Fibroblast of skin of back (primary cell): Measurements from ENCODE around the gene RBBP8NL.

Experiments used
- DNase-seq: peaks from one replicate; pipeline ENCODE4 v3.0.0-alpha.2; 2013

RBBP8NL gene

DNA sequence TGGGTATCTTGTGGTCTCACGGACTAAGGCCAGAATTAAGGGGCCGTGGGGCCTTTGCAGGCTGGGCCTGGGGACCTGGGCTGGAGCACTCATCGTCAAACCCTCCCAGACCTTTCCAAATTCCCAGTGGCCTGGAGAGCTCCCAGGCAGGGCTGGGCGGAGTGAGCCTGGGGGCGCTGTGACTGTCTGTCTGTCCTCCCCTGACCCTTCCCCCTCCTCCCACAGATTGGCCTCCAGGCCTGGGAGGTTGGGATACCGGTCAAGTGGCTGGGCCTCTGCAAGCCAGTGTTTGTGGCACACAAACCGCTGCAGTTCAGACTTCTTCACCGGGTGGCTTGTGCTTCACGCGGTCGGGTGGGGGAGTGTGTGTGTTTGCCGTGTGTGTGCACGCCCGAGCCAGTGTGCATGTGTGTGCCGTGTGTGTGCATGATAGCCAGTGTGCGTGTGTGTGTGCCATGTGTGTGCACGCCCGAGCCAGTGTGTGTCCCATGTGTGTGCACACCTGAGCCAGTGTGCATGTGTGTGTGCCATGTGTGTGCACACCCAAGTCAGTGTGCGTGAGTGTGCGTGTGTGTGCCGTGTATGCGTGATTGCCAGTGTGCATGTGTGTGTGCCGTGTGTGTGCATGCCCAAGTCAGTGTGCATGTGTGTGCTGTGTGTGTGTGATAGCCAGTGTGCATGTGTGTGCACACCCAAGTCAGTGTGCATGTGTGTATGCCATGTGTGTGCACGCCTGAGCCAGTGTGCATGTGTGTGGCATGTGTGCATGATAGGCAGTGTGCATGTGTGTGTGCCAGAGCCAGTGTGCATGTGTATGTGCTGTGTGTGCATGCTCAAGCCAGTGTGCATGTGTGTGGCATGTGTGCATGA lies 6.3 kb downstream of the RBBP8NL start:
- DNase-seq: no peak

DNA sequence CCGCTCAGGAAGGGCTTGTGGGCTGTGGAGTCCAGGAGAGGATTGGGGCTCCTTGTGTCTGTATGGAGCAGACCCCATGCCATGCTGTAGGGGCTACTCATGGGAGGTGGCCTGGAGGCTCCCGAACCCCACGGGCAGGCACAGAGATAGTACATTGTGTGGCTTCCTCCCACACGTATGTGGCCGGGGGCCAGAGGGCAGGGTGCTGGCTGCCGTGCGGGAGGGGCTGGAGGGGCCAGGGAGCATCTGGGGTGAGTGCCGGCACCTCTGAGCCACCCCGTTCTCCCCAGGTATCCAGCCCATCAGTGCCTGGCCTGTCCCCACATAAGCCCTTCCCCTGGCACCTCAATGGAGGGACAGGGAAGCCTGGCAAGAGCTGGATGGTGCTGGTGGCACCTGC lies 7.6 kb downstream of the RBBP8NL start:
- no peak for DNase-seq

DNA sequence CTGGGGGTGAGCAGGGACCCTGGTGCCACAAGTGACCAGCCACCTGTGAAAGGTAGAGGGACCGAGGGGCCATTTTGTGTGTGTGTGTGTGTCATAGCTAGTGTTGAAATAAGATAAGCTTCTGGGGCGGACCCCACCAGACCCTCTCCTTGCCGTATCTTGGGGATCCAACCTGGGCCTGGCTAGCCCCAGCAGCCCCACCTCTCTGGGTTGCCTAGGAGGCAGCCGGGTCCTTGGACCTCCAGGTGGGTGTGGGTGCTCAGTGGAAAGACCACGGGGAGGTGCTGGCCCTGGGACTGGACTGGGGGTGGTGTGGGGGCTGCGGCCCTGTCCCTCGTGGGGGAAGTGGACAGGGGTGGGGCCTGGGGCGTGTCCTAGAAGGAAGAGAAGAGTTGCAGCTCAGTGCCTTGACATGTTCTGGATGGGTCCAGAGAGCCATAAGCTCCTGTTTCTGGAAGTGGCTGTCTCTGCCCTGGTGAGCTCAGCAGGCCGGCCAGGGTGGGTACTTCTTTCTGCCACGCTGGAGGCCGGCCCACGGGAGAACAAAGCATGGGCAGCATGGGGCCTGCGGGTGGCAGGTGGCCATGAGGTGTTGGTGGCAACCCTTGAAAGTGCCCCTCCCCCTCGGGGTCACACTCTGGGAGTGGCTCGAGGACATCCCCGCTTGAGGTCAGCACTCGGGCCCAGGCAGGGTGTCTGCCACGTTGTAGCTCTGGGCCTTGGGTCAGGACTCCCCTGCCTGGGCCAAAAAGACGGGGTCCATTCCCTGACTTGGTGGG lies 8.4 kb downstream of the RBBP8NL start:
- DNase-seq: no peak

DNA sequence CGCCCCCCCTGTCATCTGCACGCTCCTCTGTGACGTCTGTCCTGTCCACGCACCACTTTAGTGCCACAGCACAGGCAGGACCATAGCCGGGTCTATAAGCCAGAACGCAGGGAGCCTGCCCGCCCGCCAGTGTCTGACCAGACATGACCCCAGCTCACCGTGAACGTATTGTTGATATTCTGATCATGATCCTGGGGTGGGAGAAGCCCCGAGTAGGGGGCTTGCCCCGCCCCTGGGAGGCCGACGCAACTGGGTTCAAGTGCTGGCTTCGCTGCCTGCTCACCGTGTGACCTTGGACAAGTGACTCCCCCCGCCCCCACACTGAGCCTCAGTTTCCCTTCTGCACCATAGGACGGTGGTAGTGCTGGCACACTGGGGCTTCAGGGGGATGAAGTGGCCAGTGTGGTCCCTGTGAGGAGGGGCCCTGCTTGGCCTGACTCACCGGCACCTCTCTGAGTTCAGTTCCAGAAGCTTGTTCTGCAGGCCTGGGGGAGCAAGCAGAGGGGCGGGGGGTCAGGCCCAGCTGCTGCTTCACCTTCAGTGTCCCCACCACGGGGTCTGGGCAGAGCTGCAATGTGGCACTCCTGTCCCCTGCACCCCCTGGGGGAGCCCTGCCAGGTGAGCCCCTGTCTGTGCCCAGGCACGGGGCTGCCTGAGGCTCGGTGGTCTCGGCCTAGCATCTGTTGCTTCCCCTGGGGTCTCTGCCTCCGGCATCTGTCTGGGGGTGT lies 9.2 kb downstream of the RBBP8NL start:
- DNase-seq: no peak

DNA sequence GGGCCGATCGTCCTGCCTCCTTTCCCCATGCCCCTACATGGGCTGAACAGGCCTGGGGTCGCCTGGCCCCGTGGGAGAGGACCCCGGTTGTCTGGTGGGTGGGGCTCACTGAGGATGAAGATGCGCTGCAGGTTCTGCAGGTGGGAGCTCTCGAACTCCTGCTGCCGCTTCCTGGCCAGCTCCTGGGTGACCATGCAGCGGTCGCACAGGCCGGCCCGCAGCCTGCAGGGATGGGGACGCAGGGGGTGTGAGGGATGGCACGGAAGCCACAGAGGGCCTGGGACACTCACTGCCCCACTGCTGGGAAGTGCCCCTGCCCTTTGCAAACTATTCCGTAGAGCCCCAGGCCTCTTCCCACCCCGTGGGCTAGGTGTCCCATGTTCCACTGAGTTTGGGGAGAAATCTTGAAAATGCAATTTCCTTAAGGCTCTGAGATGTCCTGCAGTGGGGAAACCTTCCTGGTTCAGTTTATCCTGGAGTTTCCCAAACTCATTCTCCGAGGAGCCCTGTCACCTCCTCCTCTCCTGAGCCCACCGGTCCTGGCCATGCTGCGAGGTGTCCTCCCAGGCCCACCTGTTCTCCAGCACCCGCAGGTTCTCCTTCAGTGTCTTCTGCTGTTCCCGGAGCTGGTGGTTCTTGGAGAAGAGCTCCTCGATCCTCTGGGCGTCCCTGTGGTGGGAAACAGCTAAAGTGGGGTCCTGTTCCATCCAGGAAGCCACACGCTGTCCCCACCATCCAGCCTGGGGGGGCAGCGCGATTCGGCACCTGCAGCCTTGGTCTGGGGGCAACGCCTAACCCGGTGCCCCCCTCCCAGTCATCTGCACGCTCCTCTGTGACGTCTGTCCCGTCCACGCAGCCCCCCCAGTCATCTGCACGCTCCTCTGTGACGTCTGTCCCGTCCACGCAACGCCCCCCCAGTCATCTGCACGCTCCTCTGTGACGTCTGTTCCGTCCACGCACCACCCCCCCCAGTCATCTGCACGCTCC lies 10.4 kb downstream of the RBBP8NL start:
- no peak for DNase-seq

DNA sequence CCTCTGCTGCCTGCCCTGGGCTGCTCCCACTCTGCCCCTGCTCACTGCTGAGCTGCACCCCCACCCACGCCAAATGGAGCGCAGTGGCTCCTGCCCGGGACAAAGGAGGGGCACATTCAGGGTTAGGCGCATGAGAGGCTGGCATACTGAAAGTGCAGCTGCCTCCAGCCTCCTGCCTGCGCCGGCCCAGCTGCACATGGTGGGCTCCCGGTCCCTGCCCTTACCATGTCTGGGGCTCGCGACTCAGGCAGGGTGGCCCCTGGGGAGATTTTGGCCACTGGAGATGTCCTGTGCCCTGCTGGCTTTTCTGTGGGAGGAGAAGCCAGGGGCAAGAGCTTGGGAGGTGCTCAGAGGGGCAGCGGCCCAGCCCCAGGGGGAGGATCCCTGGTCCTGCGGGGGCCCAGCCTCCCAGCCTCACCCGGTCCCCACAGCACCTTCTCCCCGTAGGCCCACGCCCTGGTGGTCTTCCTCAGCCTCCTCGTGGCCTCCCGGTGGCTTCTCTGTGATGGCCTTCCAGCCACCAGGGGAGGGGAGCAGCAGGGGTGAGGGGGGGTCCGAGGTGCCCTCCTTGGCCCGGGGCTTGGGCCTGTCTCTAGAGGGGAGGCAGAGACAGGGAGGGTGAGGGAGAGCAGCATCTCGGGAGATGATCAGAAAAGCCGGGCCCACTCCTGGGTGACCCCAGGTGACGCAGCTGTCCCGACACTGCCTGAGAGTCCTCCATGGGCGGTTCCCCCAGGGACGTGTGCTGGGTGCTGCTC lies 11.8 kb downstream of the RBBP8NL start:
- no peak for DNase-seq

DNA sequence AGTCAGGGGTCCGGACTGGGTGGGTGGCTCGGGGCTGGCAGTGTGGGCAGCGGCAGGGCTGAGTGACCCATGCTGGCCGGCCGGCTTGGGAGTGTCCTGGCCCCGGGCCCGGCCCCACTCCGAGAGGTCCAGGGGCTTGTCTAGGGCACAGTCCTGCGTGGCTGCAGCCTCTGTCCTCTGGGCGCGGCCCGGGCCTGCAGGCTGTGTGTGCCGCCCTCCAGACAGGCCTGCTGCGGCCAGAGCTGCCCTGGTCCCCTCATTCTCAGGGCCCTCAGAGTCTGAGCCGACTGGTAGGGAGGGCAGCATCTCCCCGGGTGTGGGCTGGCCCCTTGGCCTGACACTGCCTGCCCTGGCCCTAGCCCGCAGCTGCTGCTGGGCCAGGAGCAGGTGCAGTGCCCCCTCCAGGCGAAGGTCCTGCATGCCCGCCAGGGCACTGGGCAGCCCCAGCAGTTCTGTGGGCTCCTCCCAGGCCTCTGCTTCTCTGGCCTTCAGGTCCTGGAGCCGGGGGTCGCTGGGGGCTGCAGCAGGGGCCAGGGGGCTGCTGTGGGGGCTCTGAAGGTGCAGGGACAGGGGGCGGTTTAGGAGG lies 13.3 kb downstream of the RBBP8NL start:
- no peak for DNase-seq

DNA sequence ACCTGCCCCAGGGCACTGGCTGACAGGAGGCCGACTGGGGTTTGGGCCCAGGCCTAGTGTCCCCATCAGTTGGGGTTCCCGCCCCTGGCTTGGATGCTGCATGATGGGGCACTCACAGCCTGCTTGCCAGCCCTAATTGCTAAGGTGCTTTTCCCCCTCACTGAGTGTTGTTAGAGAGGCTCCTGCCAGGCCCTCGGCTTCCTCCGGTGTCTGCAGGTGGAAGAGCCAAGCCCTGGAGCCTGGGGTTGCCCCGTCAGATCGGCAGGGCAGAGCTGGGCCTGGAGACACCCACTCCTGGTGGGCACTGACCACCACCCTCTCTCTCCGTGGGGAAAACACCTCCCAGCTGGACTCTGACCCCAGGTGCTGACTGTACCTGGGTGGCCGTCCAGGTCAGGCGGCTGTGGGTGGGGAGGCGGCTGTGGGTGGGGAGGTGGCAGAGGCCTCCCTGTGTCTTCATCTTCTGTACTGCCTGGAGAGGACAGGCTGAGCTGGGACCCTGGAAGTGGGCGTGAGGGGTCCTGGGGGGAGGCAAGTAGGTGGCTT lies 14.2 kb downstream of the RBBP8NL start:
- no peak for DNase-seq

DNA sequence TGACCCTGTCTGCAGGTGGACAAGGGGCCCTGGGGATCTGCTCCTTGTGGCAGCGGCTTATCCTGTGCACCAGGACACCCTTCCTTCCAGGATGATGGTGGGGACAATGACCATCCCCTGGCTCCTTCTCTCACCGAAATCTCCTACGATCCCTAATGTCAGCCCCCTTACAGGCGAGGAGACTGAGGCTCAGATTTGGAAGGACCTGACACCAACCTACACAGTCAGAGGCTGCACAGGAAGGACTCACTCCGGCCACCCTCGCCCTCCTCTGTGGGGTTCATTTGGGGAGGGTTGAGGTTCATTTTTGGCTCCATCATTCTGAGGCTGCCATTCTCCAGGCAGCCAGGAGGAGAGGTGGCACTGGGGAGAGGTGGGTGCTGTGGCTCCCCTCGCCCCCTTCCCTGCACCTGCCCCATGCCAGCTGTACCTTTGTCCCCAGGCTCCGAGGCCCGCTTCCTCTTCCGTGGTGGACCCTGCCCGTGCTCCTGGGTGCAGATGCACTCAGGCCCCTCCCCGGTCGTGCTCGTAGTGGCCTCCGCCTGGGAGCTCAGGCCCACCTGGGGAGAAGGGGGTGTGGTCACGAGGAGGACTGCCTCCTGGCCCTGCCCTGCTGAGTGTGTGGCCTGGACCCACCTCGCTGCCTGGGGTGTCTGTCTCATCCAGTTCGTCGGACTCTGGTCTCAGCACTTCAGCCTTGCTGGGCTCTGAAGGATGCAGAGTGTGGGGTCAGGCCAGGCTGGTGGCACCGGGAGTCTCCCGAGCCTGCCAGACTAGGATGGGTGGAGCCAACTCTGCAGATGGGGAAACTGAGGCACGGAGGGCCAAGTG lies 14.9 kb downstream of the RBBP8NL start:
- no peak for DNase-seq

DNA sequence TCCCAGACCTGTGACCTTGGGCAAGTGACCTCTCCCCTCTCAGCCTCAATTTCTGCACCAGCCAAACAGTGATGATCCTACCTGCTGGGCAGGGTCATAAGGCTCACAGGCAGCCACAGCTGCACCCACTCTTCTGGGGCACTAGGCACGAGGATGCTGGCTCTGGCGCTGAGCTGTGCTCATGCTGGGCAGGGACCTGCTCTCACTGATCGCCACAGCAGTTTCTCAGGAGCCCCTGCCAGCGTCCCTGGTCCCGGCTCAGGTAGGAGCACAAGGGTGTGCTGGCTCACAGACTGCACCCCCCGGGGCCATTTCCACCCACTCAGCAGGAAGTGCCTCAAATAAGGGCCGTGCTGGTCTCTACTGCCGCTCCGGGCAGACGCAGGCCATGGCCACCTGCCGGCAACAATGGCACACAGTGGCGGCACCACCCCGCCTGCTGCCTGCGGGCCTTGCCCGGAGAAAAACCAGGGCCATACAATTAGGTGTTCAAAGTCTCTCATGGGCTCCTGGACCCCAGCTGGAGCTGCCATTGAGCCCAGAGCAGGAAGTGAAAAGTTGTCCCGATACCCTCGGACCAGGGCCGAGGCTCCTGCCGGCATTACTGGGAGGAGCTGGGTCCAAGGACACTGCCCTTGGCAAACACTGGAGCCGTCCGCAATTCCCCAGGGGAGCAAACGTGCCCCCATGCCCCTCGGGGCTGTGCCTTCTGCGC lies 15.7 kb downstream of the RBBP8NL start:
- DNase-seq: no peak

DNA sequence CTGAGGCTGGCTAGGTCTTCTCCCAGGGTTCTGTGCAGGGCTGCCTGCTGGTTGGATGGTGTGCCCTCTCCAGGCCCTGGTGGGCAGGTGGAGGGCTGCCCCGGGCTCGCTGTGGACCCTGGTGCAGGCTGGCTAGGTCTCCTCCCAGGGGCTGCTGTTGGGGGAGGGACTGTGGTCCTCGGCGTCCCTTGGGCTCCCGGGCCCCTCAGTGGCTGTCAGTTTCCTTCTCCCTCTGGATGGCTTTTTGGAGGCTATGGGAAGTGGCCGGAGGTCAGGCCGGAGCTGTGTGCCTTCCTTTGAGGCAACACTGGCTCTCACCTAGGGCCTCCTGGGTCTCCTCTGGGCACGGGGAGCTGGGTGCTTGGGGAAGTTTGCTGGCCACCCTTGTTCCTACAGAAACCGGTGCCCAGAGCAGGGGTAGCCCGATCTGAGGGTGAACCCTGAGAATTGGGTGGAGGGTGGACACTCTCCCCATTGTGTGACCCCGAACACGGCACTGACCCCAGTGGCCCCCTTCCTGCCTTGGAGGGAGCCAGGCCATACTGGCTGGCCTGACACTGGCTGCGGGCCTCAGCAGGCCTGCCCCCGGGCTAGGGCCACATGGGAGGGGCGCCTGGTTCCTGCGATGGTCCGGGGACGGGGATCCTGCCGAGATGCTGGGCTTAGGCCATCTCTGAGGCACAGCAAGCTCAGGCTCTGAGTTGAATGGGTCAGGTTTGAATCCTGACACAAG lies 16.4 kb downstream of the RBBP8NL start:
- DNase-seq: no peak

DNA sequence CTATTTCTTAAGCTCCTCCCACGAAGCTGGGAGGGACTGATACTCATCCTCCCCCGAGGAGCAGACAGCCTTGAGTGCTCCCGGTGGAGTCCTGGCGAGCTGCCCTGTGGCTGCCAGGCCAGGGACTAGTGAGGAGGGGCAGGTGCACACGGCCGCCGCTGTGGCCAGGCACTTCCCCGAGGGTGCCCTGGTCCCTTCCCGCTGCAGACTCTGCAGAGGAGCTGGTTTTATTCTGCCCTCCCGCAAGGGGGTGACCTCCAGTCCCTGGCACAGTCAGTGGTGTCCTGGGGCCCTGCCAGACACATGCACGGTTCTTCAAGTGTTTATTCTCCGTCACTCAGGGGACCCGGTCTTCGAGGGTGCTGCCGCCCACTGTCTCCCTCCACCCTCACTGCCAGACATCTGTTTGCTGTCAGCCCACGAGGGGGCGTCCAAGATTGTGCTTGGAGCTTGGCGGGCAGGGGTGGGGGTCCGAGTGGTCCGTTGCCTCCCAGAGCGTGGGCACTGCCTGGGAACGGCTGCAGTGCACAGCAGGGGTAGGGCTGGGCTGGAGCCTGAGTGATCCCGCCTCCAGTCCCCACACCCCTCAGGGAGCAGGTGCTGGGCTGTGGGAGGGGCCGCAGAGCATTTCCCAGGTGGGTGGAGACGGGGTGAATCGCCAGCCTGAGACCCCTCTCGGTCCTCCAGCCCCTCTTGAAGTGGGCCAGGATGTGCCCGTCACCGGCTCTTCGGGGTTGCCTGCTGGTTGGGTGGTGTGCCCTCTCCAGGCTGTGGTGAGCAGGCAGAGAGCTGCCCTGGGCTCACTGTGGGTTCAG lies 17.2 kb downstream of the RBBP8NL start:
- peak; percentile 13 for DNase-seq

DNA sequence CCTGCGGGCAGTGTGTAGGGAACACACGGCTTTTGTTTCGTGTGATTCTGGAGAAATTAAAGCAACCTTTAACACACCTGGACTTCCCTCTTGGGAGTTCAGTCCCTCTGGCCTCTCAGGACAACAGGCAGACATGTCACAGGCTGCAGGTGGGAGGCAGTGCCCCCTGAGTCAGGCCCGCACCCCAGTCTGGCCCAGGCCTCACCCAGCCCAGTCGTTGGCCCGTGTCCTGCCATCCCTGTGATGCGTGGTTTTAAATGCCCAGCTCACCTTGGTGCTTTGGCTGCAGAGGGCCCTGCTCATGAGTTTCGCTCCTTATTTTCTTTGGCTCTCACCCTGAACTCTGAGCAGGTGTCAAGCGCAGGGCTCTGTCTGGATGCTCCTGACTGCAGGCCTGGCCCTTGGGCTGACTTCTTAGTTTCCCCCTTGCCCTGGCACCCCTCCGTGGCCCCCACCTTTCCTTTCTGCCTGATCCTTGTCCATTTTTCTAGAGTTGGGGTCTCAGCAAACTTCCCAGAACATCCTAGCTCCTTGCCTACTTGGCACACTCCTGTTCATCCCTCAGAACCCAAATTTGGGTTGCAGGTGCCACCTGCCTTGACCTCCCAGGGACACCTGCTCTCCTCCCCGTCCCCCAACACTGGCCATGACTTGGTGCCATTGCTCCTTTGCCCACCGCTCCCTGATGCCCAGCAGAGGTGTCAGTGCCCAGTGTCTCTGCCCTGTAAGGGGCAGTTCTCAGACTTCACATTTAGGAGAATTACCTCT lies 18.1 kb downstream of the RBBP8NL start:
- no peak for DNase-seq

DNA sequence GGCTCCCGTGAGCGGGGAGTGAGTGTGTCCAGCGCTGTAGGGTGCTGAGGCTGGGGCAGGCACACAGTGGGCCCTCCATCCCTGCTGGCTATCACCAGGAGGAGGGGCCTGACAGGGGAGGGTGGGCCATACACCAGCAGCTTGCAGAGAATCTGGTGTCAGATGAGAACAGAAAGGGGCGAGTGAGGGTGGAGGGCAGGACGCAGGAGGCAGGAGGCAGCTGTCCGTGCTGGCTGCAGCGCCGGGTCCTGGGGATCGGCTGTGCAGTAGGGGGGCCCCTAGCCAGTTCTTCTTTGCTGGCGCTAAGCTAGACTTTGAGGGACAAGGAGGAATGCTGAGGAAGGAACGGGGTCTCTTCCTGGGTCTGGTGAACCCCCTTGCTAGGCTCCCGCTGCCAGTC lies 18.7 kb downstream of the RBBP8NL start:
- DNase-seq: no peak

DNA sequence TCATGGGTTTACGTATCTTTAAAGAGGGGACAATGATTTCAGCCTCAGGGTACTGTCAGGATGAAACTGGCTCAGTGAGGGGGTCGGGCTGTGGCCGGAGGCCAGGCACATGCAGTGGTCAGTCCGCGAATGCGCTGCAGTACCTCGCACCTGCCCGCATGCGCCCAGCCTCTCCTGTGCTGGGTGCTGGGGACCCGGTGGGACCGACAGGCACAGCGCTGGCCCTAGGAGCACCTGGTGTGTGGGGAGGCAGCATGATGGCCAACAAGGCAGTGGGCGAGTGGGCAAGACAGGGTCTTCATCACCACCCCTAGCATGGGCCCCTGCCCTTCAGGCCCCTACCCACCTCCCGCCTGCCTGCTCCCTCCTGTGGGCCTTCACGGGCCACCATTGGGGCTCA lies 19.3 kb downstream of the RBBP8NL start:
- no peak for DNase-seq

DNA sequence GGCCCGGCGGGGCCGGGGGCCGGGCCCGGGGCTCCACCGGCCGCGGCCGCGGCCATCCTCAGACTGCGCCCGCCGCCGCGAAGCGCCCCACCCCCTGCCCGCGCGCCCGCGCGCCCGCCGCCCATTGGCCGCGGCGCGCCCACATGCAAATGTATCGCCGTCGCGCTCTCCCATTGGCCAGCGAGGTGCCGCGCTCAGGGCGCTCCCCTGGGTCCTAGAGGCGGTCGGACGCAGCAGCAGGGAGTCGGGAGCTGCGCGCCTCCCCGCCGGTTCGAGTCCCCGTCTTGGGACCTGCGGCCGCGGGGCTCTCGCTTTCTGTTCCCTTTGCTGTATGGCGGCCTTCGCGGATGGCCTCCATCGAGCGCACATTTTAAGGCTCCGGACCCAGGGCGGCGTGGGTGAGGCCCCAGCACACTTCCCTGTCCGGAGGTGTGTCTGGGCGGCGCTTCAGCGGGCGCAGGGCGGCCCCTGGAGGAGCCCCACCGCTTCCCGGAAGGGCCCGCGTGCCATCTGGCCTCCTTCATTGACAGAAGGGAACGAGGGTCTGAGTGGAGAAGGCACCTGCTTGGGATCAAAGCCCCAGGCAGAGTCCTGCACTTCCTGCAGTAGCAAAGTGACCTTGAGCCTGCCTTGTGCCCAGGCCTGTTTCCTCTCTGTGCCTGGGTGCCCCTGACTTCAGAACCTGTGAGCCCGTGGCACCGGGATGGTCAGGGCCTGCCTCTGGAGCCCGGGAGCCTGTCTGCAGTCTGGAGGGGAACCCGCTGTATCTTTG lies 19.9 kb downstream of the RBBP8NL start, which contains the start of gene CABLES2:
Gene CABLES2 (minus strand): TSS at position 65 of the 772 bp plus-strand sequence. CDS start 9 bp downstream, at position 56.
- DNase-seq: peak; percentile 94
